Fibroblast of lung (primary cell): ENCODE data around the gene TCP11. TPM values are rescaled to one million over a fixed set of nuclear protein-coding genes. Genes with fewer than 3 reads are reported as not detected.
"Not testable (repeated sequence)": the region's sequence is repeated elsewhere in the genome, so short reads cannot be mapped to it uniquely, and the experiment has no call there.

Source experiments
- DNase-seq, 2 donors: peaks; one replicate each; pipeline versions ENCODE4 v3.0.0 to v3.0.0-alpha.2; 2010; ENCODE audit warnings: low read depth in 2 of 2
- H2AFZ ChIP-seq: 2 replicates; pipeline ENCODE4 v1.5.1; 2012; ENCODE audit warnings: low read length, control low read depth, inconsistent platforms
- H3K27ac ChIP-seq: 2 replicates; pipeline ENCODE4 v1.5.1; 2011; ENCODE audit warnings: low read length, control low read depth; ENCODE audit not compliant: insufficient read depth
- H3K27me3 ChIP-seq: 2 replicates; pipeline ENCODE4 v1.5.1; 2011; ENCODE audit warnings: mild to moderate bottlenecking, low read length; ENCODE audit not compliant: control insufficient read depth, insufficient read depth
- H3K36me3 ChIP-seq: 2 replicates; pipeline ENCODE4 v1.5.1; 2011; ENCODE audit warnings: low read length; ENCODE audit not compliant: control insufficient read depth, insufficient read depth
- H3K4me1 ChIP-seq: 2 replicates; pipeline ENCODE4 v1.5.1; 2011; ENCODE audit warnings: low read length; ENCODE audit not compliant: control insufficient read depth, insufficient read depth; ENCODE audit errors: extremely low read depth
- H3K4me2 ChIP-seq: 2 replicates; pipeline ENCODE4 v1.5.1; 2011; ENCODE audit warnings: low read length, control low read depth; ENCODE audit not compliant: insufficient read depth; ENCODE audit errors: extremely low read depth
- H3K4me3 ChIP-seq, 4 experiments: fragments of 200-600 bp in 1 of 4; sonication (generic) in 1 of 4; replicated peaks in 1 of 4; 2 replicates each; pipeline ENCODE4 v1.5.1; 2011 to 2016; ENCODE audit warnings: low read length in 4 of 4, low read depth in 3 of 4, mild to moderate bottlenecking in 3 of 4, control low read depth in 2 of 4, inconsistent platforms in 1 of 4, mixed read lengths in 1 of 4; ENCODE audit not compliant: insufficient read depth in 1 of 4; ENCODE audit errors: control extremely low read depth in 1 of 4
- H3K79me2 ChIP-seq: 2 replicates; pipeline ENCODE4 v1.5.1; 2012; ENCODE audit warnings: mild to moderate bottlenecking, low read length, inconsistent platforms; ENCODE audit not compliant: control insufficient read depth, insufficient read depth
- H3K9ac ChIP-seq: 2 replicates; pipeline ENCODE4 v1.5.1; 2011; ENCODE audit warnings: mild to moderate bottlenecking, low read length, control low read depth; ENCODE audit not compliant: insufficient read depth
- H3K9me3 ChIP-seq: 2 replicates; pipeline ENCODE4 v1.5.1; 2012; ENCODE audit warnings: low read depth, low read length; ENCODE audit not compliant: control insufficient read depth, insufficient read depth
- H4K20me1 ChIP-seq: 2 replicates; pipeline ENCODE4 v1.5.1; 2011; ENCODE audit warnings: low read length; ENCODE audit not compliant: control insufficient read depth, insufficient read depth; ENCODE audit errors: extremely low read depth
- EZH2 ChIP-seq: IDR thresholded peaks from 2 replicates; pipeline ENCODE4 v1.5.1; 2012; ENCODE audit warnings: low read length, control low read depth, mild to moderate bottlenecking; ENCODE audit errors: missing control alignments
- polyA plus RNA-seq, 2 donors: library from polyadenylated mRNA; depleted of rRNA in 1 of 2; stranded (reverse) in 1 of 2; unstranded in 1 of 2; fragments of >200 nt; gene quantifications; 2 replicates each; pipeline ENCODE4 v1.2.1, GENCODE V29; 2011 to 2012; ENCODE audit warnings: missing spikeins in 1 of 2
- total RNA-seq: library from RNA; depleted of rRNA; stranded (reverse); fragments of >200 nt; gene quantifications from 2 replicates; pipeline ENCODE4 v1.2.1, GENCODE V29; 2014
- TF ChIP-seq, protein P1 (sequence below), 2 donors: IDR thresholded peaks in 1 of 2; conservative IDR thresholded peaks in 1 of 2; 1 replicate in 1 of 2; 2 replicates in 1 of 2; pipeline ENCODE4 v1.5.1; 2011 to 2012; ENCODE audit warnings: low read length in 2 of 2, control low read depth in 1 of 2, inconsistent platforms in 1 of 2, low read depth in 1 of 2, mild to moderate bottlenecking in 1 of 2

Gene TCP11
- total and polyA plus RNA-seq, 2 donors (not counting 1 experiment from before 2014, with no cell fraction given) = 0.17 to 0.24 TPM

DNA sequence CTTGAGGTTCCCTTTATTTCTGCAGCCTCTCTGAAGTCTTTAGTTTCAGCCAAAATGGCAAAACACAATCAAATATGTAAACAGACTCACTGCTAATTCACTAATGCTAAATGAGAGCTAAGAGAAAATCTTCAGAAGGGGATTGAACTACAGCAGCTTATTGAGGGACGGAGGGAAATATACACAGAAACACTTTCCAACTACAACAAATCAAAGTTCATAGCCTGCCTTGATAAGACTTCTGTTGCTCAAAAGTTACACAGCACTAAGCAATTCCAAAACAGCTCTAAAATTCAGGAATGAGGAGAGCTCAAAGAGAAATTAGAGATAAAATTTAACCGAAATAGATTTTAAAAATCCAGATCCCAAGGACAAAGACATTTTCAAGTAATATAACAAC is 1.7 kb downstream of the TCP11 start:
- no peaks in the 10 kb centered on the region for H3K79me2 ChIP-seq
- H3K36me3 ChIP-seq = no peaks in the 10 kb centered on the region
- H3K9ac ChIP-seq = no peak overlapping the region
- no peaks in the 10 kb centered on the region for H4K20me1 ChIP-seq
- no peaks in the 10 kb centered on the region for H3K4me1 ChIP-seq
- H2AFZ ChIP-seq = no peak overlapping the region
- no peak for DNase-seq
- no peak overlapping the region for H3K4me2 ChIP-seq
- no peak overlapping the region for H3K27ac ChIP-seq
- H3K27me3 ChIP-seq = no peaks in the 10 kb centered on the region
- H3K4me3 ChIP-seq = no peak overlapping the region
- TF ChIP-seq, protein P1, sequence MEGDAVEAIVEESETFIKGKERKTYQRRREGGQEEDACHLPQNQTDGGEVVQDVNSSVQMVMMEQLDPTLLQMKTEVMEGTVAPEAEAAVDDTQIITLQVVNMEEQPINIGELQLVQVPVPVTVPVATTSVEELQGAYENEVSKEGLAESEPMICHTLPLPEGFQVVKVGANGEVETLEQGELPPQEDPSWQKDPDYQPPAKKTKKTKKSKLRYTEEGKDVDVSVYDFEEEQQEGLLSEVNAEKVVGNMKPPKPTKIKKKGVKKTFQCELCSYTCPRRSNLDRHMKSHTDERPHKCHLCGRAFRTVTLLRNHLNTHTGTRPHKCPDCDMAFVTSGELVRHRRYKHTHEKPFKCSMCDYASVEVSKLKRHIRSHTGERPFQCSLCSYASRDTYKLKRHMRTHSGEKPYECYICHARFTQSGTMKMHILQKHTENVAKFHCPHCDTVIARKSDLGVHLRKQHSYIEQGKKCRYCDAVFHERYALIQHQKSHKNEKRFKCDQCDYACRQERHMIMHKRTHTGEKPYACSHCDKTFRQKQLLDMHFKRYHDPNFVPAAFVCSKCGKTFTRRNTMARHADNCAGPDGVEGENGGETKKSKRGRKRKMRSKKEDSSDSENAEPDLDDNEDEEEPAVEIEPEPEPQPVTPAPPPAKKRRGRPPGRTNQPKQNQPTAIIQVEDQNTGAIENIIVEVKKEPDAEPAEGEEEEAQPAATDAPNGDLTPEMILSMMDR (conservative IDR thresholded peaks at IDR 0.05 in 1 of 2, IDR thresholded peaks at IDR 0.05 in 1 of 2; ENCODE audit: low read depth in 1 of 2, low read length in 2 of 2) = no peak
- no peak for TF ChIP-seq EZH2
- no peaks in the 10 kb centered on the region for H3K9me3 ChIP-seq

DNA sequence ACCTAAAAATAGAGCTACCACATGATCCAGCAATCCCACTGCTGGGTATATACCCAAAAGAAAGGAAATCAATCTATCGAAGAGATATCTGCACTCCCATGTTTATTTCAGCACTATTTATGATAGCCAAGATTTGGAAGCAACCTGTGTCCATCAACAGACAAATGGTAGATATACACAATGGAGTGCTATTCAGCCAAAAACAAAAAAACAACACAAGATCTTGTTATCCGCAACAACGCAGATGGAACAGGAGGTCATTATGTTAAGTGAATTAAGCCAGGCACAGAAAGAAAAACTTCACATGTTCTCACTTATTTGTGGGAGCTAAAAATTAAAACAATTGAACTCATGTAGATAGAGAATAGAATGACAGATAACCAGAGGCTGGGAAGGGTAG is 2.9 kb downstream of the TCP11 start:
- not testable (repeated sequence) for H3K79me2 ChIP-seq, H3K27ac ChIP-seq, H4K20me1 ChIP-seq, H3K4me2 ChIP-seq, H2AFZ ChIP-seq, H3K9ac ChIP-seq, H3K36me3 ChIP-seq, H3K4me1 ChIP-seq, DNase-seq, H3K27me3 ChIP-seq, H3K9me3 ChIP-seq, H3K4me3 ChIP-seq

DNA sequence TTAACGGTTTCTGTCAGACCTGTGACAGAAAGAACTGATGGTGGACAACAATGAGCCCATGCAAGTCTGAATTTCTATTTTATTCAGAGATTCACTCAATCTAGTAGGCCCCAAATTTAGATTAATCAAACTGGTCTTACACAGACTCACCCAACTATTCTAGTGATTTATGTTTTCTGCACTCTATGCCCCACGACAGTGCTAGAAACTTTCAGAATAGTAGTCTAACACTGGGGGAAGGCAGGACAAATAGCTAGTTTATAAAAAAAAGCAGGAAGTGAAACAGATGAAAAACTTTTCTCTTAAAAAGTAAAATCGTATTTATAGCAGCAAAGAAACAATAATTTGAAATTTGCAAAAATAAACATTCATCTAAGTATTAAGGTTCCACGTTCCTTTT is 5.0 kb downstream of the TCP11 start:
- H3K27ac ChIP-seq = no peak overlapping the region
- H3K27me3 ChIP-seq = no peaks in the 10 kb centered on the region
- no peak overlapping the region for H3K4me3 ChIP-seq
- no peak overlapping the region for H2AFZ ChIP-seq
- H3K4me2 ChIP-seq = no peak overlapping the region
- no peaks in the 10 kb centered on the region for H3K79me2 ChIP-seq
- TF ChIP-seq, protein P1 (conservative IDR thresholded peaks at IDR 0.05 in 1 of 2, IDR thresholded peaks at IDR 0.05 in 1 of 2; ENCODE audit: low read depth in 1 of 2, low read length in 2 of 2) = no peak
- TF ChIP-seq EZH2 = no peak
- H3K36me3 ChIP-seq = no peaks in the 10 kb centered on the region
- no peaks in the 10 kb centered on the region for H4K20me1 ChIP-seq
- H3K9ac ChIP-seq = no peak overlapping the region
- no peaks in the 10 kb centered on the region for H3K4me1 ChIP-seq
- no peak for DNase-seq
- H3K9me3 ChIP-seq = no peaks in the 10 kb centered on the region
